ENCODE data around the gene THSD4. TPM values are rescaled to one million over a fixed set of nuclear protein-coding genes. Genes with fewer than 3 reads are reported as not detected.

The THSD4 gene
- total and polyA plus RNA-seq, 2 donors: 23.9 to 75.1 TPM

- no peak overlapping the region for H3K4me3 ChIP-seq (ENCODE audit: low read depth, low read length)
- H3K27ac ChIP-seq (ENCODE audit: low read depth): no peak overlapping the region
- H3K36me3 ChIP-seq (ENCODE audit: insufficient read depth): no peaks in the 10 kb centered on the region
- 53% methylated on average over 3 of the region's 3 CpGs for WGBS
- H3K4me1 ChIP-seq (ENCODE audit: insufficient read depth): no peaks in the 10 kb centered on the region
- DNase-seq (ENCODE audit: extremely low spot score): no peak
These were observed 450.4 kb downstream of the THSD4 start for GRCh38 chr15:71565631-71566160.

GRCh38 chr15:71566226-71566625 lies 451.0 kb downstream of the THSD4 start:
- 97% methylated on average over 3 of the region's 3 CpGs for WGBS
- H3K4me1 ChIP-seq (ENCODE audit: insufficient read depth): no peaks in the 10 kb centered on the region
- H3K4me3 ChIP-seq (ENCODE audit: low read depth, low read length): no peak overlapping the region
- H3K27ac ChIP-seq (ENCODE audit: low read depth): no peak overlapping the region
- no peaks in the 10 kb centered on the region for H3K36me3 ChIP-seq (ENCODE audit: insufficient read depth)
- no peak for DNase-seq (ENCODE audit: extremely low spot score)

- H3K27ac ChIP-seq (ENCODE audit: low read depth): no peak overlapping the region
- DNase-seq (ENCODE audit: extremely low spot score): no peak
- 92% methylated on average over 3 of the region's 3 CpGs for WGBS
- no peaks in the 10 kb centered on the region for H3K36me3 ChIP-seq (ENCODE audit: insufficient read depth)
- H3K4me3 ChIP-seq (ENCODE audit: low read depth, low read length): no peak overlapping the region
- no peaks in the 10 kb centered on the region for H3K4me1 ChIP-seq (ENCODE audit: insufficient read depth)
These were observed 451.9 kb downstream of the THSD4 start for GRCh38 chr15:71567173-71567572.

- Histone ChIP-seq H3K27ac (ENCODE audit: low read depth) (no peak overlapping the region), H3K36me3 (ENCODE audit: insufficient read depth) (no peaks in the 10 kb centered on the region), H3K4me1 (ENCODE audit: insufficient read depth) (no peaks in the 10 kb centered on the region), H3K4me3 (ENCODE audit: low read depth, low read length) (no peak overlapping the region)
- DNase-seq (ENCODE audit: extremely low spot score): no peak
- 84% methylated on average over 1 of the region's 1 CpG for WGBS
These were observed 453.0 kb downstream of the THSD4 start for GRCh38 chr15:71568227-71568626.

GRCh38 chr15:71570736-71571135 lies 455.5 kb downstream of the THSD4 start:
- no peaks in the 10 kb centered on the region for H3K4me1 ChIP-seq (ENCODE audit: insufficient read depth)
- H3K36me3 ChIP-seq (ENCODE audit: insufficient read depth): no peaks in the 10 kb centered on the region
- no peak overlapping the region for H3K27ac ChIP-seq (ENCODE audit: low read depth)
- DNase-seq (ENCODE audit: extremely low spot score): no peak
- WGBS: 90% methylated on average over 7 of the region's 7 CpGs
- no peak overlapping the region for H3K4me3 ChIP-seq (ENCODE audit: low read depth, low read length)

- WGBS: 84% methylated on average over 1 of the region's 1 CpG
- H3K36me3 ChIP-seq (ENCODE audit: insufficient read depth): no peaks in the 10 kb centered on the region
- H3K4me3 ChIP-seq (ENCODE audit: low read depth, low read length): no peak overlapping the region
- DNase-seq (ENCODE audit: extremely low spot score): no peak
- no peak overlapping the region for H3K27ac ChIP-seq (ENCODE audit: low read depth)
- H3K4me1 ChIP-seq (ENCODE audit: insufficient read depth): no peaks in the 10 kb centered on the region
These were observed 456.4 kb downstream of the THSD4 start for GRCh38 chr15:71571641-71572040.

GRCh38 chr15:71572452-71573053 lies 457.3 kb downstream of the THSD4 start:
- H3K36me3 ChIP-seq (ENCODE audit: insufficient read depth): no peaks in the 10 kb centered on the region
- 66% methylated on average over 5 of the region's 5 CpGs for WGBS
- no peak for DNase-seq (ENCODE audit: extremely low spot score)
- no peaks in the 10 kb centered on the region for H3K4me1 ChIP-seq (ENCODE audit: insufficient read depth)
- no peak overlapping the region for H3K27ac ChIP-seq (ENCODE audit: low read depth)
- no peak overlapping the region for H3K4me3 ChIP-seq (ENCODE audit: low read depth, low read length)

GRCh38 chr15:71573599-71573998 lies 458.3 kb downstream of the THSD4 start:
- no peak for DNase-seq (ENCODE audit: extremely low spot score)
- Histone ChIP-seq H3K27ac (ENCODE audit: low read depth) (no peak overlapping the region), H3K36me3 (ENCODE audit: insufficient read depth) (no peaks in the 10 kb centered on the region), H3K4me1 (ENCODE audit: insufficient read depth) (no peaks in the 10 kb centered on the region), H3K4me3 (ENCODE audit: low read depth, low read length) (no peak overlapping the region)
- WGBS: 90% methylated on average over 2 of the region's 2 CpGs

- Histone ChIP-seq H3K36me3 (ENCODE audit: insufficient read depth) (no peaks in the 10 kb centered on the region), H3K27ac (ENCODE audit: low read depth) (no peak overlapping the region), H3K4me3 (ENCODE audit: low read depth, low read length) (no peak overlapping the region), H3K4me1 (ENCODE audit: insufficient read depth) (no peaks in the 10 kb centered on the region)
- no peak for DNase-seq (ENCODE audit: extremely low spot score)
- WGBS: 77% methylated on average over 5 of the region's 5 CpGs
These were observed 460.3 kb downstream of the THSD4 start for GRCh38 chr15:71575474-71576045.

GRCh38 chr15:71577071-71577470 lies 461.8 kb downstream of the THSD4 start:
- WGBS: 56% methylated on average over 2 of the region's 2 CpGs
- Histone ChIP-seq H3K4me3 (ENCODE audit: low read depth, low read length) (no peak overlapping the region), H3K27ac (ENCODE audit: low read depth) (no peak overlapping the region), H3K4me1 (ENCODE audit: insufficient read depth) (no peaks in the 10 kb centered on the region), H3K36me3 (ENCODE audit: insufficient read depth) (no peaks in the 10 kb centered on the region)
- DNase-seq (ENCODE audit: extremely low spot score): no peak

GRCh38 chr15:71581398-71581930 lies 466.2 kb downstream of the THSD4 start:
- Histone ChIP-seq H3K4me1 (ENCODE audit: insufficient read depth) (no peaks in the 10 kb centered on the region), H3K4me3 (ENCODE audit: low read depth, low read length) (no peak overlapping the region), H3K36me3 (ENCODE audit: insufficient read depth) (no peaks in the 10 kb centered on the region), H3K27ac (ENCODE audit: low read depth) (no peak overlapping the region)
- 85% methylated on average over 2 of the region's 2 CpGs for WGBS
- no peak for DNase-seq (ENCODE audit: extremely low spot score)

- Histone ChIP-seq H3K4me1 (ENCODE audit: insufficient read depth) (no peaks in the 10 kb centered on the region), H3K4me3 (ENCODE audit: low read depth, low read length) (no peak overlapping the region), H3K36me3 (ENCODE audit: insufficient read depth) (no peaks in the 10 kb centered on the region), H3K27ac (ENCODE audit: low read depth) (no peak overlapping the region)
- no peak for DNase-seq (ENCODE audit: extremely low spot score)
- WGBS: 96% methylated on average over 2 of the region's 2 CpGs
These were observed 469.9 kb downstream of the THSD4 start for GRCh38 chr15:71585159-71585558.

GRCh38 chr15:71586463-71586862 lies 471.2 kb downstream of the THSD4 start:
- H3K4me1 ChIP-seq (ENCODE audit: insufficient read depth): no peaks in the 10 kb centered on the region
- no peaks in the 10 kb centered on the region for H3K36me3 ChIP-seq (ENCODE audit: insufficient read depth)
- DNase-seq (ENCODE audit: extremely low spot score): no peak
- 94% methylated on average over 2 of the region's 2 CpGs for WGBS
- H3K27ac ChIP-seq (ENCODE audit: low read depth): no peak overlapping the region
- no peak overlapping the region for H3K4me3 ChIP-seq (ENCODE audit: low read depth, low read length)

GRCh38 chr15:71588746-71589145 lies 473.5 kb downstream of the THSD4 start:
- Histone ChIP-seq H3K36me3 (ENCODE audit: insufficient read depth) (no peaks in the 10 kb centered on the region), H3K4me3 (ENCODE audit: low read depth, low read length) (no peak overlapping the region), H3K4me1 (ENCODE audit: insufficient read depth) (no peaks in the 10 kb centered on the region), H3K27ac (ENCODE audit: low read depth) (no peak overlapping the region)
- no peak for DNase-seq (ENCODE audit: extremely low spot score)
